T-helper 9 cell (primary cell): ENCODE results near the gene AUTS2.

Experiments
- DNase-seq: peaks from one replicate; pipeline ENCODE4 v3.0.0-alpha.2; 2020

AUTS2 gene

DNA sequence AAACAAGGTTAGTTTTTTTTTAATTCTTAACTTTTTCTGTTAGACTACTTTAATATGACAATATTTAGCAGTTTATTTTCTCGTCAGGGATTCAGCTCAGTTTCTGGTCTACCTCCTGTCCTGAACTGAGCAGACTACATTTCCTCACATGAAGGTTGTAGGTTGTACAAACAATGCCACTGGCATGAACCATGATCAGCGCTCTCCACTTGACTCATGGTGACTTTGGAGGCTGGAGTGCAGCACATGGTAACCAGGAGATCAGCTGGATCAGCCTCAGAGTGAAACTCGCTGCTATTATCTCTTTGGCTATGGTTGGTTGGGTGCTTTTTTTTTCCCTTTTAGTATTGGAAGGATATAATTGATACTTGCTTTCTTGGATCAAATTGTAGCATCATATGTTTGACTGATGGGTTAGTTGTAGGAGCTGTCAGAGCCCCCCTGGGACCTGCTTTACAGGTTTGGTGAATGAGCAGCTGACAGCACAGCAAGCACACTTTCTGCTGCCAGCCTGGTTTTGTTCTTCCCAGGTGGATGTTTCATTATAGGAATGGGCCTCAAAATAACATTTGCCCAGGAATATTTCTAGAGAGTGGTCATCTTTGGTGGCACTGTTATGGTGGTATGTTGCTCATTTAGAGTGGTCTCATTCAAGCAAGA, 556.4 kb downstream of the AUTS2 start:
- DNase-seq, result no peak

DNA sequence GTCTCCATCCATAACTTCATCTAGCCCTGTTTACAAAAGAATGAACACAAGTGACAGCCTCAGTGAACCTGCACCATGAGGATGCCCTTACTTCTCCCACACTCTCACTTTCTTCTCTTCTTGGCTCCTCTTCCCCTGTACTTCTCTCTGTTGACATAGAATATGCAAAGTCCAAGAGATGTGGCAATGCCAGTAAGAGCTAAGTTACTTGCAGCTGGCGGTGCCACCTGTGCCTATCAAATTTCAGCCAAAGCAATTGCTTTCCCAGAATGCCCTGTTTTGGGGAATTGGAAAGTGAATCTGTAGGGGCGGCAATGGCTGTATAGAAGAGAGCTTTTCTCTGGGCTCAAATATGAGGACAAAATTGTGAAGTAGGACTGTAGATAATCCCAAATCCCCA, 557.8 kb downstream of the AUTS2 start:
- DNase-seq, result no peak

DNA sequence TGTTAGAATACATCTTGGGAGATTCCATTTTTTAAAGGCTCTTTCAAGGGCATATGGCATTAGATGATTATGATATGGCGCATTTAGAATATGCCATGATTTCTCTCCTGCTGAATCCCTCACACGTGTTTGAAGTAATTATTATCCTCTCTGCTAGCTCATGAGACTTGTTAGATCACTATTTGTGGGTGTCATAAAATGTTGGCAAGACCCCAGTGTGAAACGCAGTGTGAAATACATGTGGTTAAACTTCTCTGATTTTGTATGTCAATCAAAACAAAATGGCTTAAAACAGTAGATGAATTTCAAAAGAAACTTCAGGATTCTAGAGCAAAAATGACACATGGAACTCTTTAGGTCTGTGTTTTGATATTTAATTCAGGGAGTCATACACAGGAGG, 560.8 kb downstream of the AUTS2 start:
- no peak for DNase-seq

DNA sequence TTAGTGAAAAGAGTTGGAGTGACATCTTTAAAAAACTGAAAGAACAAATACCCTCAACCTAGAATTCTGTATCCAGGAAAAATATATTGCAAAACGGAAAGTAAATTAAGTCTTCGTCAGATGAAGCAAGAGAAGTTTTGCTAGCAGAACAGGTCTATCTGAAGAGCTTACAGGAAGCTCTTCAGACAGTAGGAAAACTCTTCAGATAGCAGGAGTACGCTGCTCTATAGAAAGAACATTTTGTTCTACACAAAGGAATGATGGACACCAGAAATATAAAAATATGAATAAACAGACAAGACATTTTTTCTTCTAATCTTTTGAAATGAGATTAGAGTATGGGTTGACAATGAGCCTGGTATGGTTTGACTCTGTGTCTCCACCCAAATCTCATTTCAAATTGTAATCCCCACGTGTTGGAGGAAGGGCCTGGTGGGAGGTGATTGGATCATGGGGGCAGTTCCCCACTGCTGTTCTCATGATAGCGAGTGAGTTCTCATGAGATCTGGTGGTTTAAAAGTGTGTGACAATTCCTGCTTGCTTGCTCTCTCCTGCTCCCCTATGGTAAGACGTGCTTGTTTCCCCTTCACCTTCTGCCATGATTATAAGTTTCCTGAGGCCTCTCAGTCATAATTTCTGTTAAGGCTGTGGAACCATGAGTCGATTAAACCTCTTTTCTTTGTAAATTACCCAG, 567.3 kb downstream of the AUTS2 start:
- no peak for DNase-seq

DNA sequence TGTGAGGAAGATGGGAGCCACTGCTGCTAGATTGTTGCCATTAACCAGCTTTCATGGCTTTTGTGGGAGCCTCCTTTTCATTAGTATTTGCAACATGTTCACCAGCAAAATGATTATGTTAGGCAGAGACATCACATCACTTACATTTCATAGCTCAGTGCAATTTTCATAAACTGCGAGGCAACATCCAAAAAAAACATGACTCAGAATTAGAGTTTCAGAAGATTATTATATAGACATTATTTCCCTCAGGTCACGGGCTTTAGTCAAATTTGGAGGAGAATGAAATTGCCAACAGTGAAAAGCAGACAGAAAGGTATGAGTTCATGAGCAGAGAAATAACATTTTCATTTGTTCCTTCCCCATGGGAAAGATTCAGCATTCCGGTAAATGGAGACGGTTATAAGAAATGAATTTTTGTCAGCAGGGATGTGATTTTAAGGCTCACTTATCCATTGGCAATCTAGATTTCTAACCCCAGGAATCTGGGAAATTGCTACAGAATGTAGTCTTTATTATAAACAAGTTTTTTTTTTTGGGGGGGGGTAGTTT, 573.2 kb downstream of the AUTS2 start:
- DNase-seq, result no peak

DNA sequence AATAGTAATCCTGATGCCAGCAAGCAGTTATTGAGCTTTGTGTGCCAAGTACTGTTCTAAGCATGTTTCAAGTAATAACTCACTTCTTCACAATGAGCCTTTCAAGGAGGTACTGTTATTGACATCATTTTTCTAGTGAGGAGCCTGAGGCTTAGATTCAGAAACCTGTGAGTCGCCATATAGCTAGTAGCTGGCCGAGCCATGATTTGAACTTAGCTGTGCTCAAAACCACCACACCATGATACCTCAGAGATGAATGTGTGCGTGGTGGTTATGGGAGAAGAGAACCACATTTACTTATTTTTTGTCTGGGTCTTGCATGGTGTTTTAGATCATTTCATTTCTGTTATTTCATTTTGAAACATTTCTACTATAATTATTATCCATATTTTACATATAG, 578.9 kb downstream of the AUTS2 start:
- no peak for DNase-seq

DNA sequence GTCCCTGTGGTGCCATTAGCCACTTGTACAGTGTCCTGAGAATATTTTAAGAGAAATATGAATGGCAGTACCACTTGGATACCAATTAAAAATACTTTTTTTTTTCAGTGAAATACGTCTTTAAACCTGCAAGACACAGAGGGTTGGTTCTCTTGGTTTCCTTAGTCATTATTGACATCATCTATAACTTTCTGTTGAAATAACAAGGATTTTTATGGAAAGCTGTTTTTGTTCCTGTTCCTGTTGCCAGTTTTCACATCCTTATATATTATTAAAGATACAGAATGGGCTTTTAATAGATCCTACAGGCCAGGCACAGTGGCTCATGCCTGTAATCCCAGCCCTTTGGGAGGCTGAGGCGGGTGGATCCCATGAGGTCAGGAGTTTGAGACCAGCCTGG, 579.9 kb downstream of the AUTS2 start:
- no peak for DNase-seq

DNA sequence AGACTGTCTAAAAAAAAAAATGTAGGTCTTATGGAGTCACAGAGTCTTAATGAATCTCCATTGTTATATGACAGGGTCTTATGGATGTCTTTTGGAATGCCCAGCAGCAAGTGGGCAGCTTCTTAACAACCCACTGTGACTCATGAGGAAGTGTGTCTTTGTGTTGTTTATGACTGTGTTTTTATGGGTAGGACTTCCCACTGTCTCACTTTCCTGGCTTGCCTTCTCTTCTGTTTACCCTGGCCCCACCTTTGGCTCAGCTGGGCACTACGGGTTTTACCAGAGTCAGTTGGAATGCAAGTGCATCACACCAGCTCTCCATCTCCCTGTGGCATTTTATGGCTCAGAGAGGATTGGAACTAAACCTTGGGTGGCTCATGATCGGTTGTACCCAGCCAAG, 580.5 kb downstream of the AUTS2 start:
- no peak for DNase-seq

DNA sequence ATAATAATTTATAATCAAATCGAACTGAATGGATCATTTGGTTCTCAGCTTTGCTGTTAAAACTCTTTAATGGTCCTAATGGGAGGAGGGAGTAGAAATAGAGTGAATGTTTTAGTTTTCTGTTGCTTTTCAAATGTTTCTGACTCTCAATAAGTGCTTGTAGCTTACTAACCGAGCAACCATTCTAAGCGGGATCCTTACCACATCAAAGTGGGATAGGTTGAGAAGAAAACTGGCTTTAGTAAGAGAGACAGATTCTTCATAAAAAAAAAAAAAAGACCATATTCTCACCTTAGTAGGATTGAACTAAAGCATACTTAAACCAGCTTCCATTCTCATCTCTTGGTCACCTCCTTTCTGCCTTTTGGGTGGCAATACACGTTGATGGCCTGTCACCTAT, 584.2 kb downstream of the AUTS2 start:
- DNase-seq, result no peak

DNA sequence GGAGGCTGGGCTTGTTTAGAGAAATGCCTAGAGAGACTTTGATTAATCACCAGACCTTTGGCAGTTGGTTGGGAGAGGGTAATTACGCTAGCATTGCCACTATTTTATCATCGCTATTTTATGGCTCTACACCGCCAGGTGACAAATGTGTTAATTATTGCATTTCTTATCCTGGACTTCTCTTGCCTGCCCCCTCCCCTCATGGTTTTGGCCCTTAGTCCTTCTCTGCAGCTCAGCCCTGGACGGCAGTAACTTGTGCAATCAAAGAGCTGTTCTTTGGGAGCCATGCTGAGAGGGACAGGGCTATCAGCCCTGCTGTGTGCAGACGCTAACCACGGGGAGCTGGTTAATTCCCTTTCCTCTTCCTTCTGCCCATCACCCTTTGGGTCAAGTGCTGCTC, 585.0 kb downstream of the AUTS2 start:
- no peak for DNase-seq

DNA sequence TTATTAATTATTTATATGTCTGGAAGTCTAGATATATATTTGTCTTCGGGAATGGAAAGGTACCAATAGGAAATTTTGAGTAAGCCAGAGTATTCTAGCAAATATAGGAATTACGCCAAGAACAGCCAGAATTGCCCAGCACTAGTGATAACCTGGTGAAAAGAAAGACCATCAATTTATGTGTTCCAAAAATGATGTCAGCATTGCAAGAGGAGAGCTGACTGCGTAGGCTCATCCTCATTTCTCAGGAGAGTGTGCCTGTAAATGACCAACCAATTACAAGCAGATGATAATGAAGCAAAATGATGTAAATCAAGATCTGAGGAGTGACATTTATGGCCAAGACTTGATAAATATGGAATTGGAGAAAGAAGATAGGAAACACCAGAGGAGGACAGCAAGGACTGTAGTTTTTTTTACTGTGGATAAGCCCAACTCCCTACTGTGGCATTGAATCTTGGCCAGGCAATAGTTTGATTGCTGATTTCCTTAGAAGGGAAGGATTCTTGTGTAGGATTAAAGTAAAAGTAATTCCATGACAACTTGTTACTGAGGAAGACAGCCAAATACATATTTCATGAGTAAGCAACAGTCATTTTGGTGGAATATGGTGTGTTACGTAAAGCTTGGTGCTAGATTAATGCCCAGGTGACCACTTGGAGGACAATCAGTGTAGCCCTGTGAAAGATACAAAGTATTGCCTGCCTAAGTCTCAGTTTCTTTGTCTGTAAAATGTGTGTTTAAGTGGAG, 590.8 kb downstream of the AUTS2 start:
- no peak for DNase-seq

DNA sequence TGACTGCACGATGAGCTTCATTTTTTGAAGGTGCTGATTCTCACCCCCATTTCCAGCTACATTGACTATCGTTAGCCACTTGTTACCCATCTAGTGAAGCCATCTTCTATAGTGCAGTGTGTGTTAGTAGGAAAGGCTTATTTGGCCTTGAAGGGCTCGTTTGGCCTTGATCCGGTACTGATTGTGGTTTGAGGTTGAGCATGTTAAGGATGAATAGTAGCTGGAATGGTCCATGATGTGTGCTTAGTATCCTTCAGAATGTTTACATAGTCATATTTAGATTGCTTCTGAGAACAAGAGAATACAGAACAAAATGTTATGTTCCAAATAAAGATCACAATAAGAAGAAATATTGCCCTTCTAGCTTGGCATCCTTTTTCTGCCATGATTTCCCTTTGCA, 591.5 kb downstream of the AUTS2 start:
- DNase-seq, result no peak

DNA sequence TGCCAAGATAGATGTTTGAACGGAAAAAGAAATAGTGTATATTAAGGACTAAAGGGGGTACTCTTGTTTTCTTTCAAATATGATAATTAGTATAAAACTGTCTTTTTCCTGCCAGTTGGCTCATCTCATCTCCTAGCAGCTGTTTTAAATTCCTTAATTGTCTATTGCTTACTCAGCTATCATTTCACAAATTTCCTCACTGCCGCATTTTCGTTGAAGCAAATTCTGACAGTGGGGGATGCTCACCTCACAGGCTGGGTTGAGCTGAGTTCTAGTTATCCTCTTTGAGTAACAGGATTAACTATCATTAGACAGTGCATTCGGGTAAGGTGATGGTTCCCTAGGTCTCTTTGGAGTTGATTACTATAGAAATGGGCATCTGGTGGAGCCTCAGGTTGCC, 592.0 kb downstream of the AUTS2 start:
- DNase-seq, result no peak

DNA sequence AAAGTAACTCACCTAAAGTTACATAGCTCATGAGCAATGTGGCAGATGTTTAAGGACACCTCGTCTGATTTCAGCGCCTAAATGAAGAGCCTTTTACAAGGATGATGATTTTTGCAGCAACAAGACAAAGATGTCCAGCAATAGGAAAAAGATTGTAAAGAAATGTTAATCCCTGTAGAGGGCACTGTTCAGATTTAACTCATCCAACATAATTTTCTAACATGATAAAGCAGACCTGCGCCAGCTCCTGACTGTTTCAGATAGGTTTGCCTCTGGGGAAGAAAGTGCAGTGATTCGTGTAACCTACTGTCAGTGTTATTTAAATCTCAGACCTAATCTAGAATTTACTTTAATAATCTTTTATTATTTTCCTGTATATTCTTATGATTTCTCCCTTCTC, 595.2 kb downstream of the AUTS2 start:
- DNase-seq, result no peak

DNA sequence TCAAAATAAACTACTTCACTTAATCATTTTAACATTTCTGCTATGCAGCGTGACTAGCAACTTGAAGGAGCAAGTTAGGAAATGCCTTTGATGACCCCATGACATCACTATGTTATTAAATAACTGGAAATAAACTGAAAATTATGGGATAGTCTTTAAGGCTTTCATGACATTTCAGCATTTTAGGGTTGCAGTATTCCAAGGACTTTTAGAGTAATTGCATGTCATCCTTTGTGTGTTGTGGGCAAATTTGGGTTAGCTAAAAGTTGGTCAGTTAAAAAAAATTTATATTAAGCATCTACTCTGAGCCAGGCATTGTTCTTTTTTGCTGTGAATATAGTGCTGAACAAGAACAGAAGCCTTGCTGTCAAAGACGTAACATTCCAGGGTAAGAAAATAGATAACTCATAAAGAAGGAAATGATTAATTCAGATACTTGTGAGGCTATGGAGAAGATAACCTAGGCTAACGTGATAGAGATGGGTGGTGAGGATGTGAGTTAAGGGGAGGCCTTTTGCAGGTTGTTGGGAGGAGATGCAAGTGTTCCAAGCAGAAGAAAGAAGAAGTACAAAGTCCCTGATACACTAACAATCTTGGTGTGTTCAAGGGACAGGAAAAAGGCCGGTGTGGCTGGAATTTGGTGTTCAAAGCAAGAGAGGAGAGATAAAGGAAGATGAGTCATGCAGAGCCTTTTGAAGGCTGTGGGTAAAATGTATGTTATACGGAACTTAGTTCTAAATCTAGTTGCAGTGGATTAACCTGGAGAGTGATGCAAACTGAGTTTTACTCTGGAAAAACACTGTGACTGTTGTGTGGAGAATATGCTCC, 610.2 kb downstream of the AUTS2 start:
- no peak for DNase-seq

DNA sequence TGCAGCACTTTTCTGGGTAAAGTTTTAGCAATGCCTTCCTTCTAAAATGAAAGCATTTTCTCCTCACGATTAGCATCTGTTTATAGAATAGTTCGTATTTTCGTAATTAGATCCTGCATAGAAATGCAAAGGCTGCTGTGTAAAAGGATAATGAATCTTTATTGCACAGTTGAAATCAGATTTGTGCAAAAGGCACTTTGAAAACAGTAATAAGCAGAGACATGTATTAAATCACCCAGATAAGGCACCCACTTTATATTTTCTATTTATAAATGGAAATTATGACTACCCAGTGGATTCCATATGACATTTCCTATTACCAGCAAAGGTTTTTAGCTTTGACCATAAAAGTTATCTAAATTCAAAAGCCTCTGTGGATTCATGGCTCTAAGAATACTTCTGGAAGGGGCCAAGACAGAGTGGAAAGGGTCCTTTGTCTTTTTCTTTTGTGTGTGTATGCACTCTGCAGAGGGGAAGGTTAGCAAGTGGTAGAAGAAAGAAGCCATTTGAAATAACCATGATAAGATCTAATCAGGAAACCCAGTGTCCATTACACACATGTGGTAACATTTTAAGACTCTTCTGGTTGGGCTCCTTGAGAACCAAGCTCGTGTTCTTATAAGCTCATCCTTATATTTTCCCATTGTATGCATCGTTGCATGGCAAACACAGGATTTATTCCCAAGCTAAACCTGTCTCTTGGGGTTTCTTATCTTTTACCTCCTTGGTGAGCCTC, 612.1 kb downstream of the AUTS2 start:
- no peak for DNase-seq

DNA sequence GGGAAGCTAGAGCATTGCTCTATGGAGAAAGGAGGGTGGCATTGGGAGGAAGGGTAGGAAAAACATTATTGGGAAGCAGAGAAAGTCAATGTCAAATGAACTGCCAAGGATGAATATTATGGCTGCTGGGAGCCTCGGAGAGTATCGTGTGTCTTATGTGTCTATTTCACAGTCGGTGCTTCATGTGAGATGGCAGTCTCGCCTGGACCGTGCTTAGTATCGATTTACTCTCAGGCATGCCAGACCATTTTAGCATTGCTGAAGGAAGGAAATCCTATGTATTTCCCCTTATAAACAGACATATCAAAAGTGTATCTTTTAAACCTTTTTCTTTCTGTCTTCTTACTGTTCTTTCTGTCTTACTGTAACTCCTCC, 612.6 kb downstream of the AUTS2 start:
- no peak for DNase-seq

DNA sequence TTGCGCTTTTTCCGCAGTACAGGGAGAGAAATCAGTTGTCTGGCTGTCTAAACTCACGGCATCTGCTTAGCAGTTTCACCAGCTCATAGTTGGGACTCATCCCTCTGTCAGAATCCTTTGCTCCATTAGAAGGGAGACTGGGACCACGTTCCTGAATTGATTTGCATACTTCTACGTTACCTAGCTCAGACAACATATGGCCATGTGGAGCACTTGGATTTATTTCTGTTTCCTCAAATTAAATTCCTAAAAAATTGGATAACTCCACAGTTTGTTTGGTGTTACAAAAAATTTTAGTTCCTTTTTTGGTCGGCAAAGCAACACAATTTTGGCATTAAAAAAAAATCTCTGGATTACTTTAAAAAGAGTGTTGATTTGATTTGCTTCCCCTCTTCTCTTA, 614.0 kb downstream of the AUTS2 start:
- DNase-seq, result no peak

DNA sequence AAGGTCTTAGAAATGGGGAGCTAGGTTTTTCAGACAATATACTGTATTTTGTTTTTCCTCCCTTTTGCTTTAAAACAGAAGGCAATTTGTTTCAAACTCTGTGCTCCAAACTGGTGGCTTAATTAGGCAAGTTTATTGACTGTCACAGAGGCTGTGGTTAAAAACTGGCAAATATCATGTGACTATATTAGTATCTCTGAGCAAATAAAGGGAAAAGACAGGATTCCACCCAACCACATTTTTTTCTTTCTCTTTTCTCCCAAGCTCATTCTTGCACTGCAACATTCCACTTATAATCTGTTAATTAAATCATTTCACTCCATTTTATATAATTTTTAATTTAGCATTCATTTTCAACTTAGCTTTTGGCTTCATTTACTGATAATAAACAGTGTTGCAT, 615.8 kb downstream of the AUTS2 start:
- DNase-seq, result no peak

DNA sequence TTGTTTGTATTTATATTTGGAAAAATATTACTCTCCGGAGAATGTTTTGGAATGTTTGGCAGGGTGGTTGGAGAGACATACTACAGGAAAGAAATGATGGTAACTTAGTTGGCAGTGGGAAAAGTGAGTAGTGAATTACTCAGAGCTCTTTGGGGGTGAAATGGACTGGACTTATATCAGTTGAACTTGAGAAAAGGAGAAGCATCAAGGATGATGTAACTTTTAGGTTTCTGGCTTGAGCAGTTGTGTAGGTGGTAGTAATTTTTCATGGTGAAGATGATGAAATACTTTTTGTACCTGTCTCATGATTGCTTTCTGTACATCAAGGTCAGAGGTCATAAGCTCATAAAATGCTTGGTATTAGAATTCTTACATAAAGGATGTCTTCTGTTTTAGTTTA, 617.2 kb downstream of the AUTS2 start:
- no peak for DNase-seq

DNA sequence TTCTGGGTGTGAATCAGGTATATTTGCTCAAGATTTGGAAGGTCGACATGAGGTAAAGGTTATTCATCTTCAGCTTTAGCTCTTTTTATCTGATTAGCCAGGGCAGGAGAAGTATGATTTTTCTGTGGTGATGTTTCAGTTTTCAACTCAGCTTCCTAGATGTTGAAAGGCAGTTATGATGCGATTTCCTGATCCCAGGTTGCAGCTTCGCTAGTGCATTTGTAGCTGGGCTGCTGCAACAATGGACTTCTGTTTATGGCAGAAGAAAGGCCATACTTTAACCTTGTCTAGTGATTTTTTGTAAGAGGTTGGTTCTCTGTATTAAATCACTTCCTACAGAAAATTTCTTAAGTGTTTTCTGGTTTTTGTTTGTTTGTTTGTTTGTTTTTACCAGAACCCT, 619.3 kb downstream of the AUTS2 start:
- no peak for DNase-seq

DNA sequence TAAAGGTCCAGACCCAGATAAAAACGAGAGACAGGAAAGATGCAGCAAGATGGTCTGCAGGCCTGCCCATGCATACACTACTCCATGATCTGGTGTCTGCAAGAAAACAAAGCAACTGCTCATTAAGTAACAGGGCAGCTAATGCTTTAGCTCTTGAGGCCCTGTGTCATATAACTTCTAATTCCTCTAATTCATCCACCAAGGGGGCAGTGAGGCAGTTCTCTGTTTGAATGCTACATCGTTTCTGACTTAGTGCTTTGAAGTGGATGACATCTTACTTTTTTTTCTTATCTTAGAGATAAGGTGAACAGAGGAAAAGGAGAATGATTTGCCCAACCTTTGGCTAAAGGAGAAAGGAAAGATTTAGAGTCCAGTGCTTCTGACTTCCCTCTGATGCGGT, 619.7 kb downstream of the AUTS2 start:
- no peak for DNase-seq
